GM19240 (cell line): Measurements from ENCODE around the gene PTPRN2.
"Not testable (repeated sequence)": the region's sequence is repeated elsewhere in the genome, so short reads cannot be mapped to it uniquely, and the experiment has no call there.

Experiments used
- DNase-seq: peaks from one replicate; pipeline ENCODE4 v3.0.0; 2011; ENCODE audit warnings: low spot score; ENCODE audit not compliant: insufficient read length

Gene PTPRN2

GRCh38 chr7:157791261-157791660, 796.4 kb downstream of the PTPRN2 start:
- DNase-seq = no peak

GRCh38 chr7:157789942-157790341, 797.7 kb downstream of the PTPRN2 start:
- no peak for DNase-seq

- DNase-seq = no peak
Observed at GRCh38 chr7:157789094-157789493, 798.5 kb downstream of the PTPRN2 start.

- DNase-seq = no peak
Observed at GRCh38 chr7:157788573-157788972, 799.0 kb downstream of the PTPRN2 start.

GRCh38 chr7:157787275-157787701, 800.3 kb downstream of the PTPRN2 start:
- DNase-seq = no peak

GRCh38 chr7:157786375-157787274, 801.0 kb downstream of the PTPRN2 start:
- no peak for DNase-seq

- no peak for DNase-seq
Observed at GRCh38 chr7:157785486-157786186, 802.0 kb downstream of the PTPRN2 start.

- no peak for DNase-seq
Observed at GRCh38 chr7:157784979-157785441, 802.6 kb downstream of the PTPRN2 start.

GRCh38 chr7:157784041-157784835, 803.4 kb downstream of the PTPRN2 start:
- no peak for DNase-seq

GRCh38 chr7:157782041-157782440, 805.6 kb downstream of the PTPRN2 start:
- no peak for DNase-seq

GRCh38 chr7:157780721-157781120, 806.9 kb downstream of the PTPRN2 start:
- DNase-seq = no peak

GRCh38 chr7:157780312-157780711, 807.3 kb downstream of the PTPRN2 start:
- no peak for DNase-seq

- DNase-seq = no peak
Observed at GRCh38 chr7:157779206-157779605, 808.4 kb downstream of the PTPRN2 start.

GRCh38 chr7:157777194-157777762, 810.3 kb downstream of the PTPRN2 start:
- DNase-seq = not testable (repeated sequence)

GRCh38 chr7:157775560-157776332, 811.9 kb downstream of the PTPRN2 start:
- DNase-seq = no peak

- no peak for DNase-seq
Observed at GRCh38 chr7:157775021-157775559, 812.5 kb downstream of the PTPRN2 start.

GRCh38 chr7:157774495-157774894, 813.1 kb downstream of the PTPRN2 start:
- no peak for DNase-seq

GRCh38 chr7:157773361-157773760, 814.3 kb downstream of the PTPRN2 start:
- DNase-seq = no peak

GRCh38 chr7:157772486-157773130, 815.0 kb downstream of the PTPRN2 start:
- DNase-seq = no peak

- DNase-seq = no peak
Observed at GRCh38 chr7:157771689-157772088, 815.9 kb downstream of the PTPRN2 start.
